HepG2 (cell line): ENCODE measurements around the gene TBC1D22A. TPM values are rescaled to one million over a fixed set of nuclear protein-coding genes. Genes with fewer than 3 reads are reported as not detected.

Source experiments
- ATAC-seq: fragments of 200-7000 bp; cut with Tn5 transposase; 3 replicates; pipeline ENCODE4 v1.9.1; 2020; ENCODE audit warnings: mild to moderate bottlenecking, moderate library complexity
- BruUV-seq: library from RNA; stranded (reverse); fragments of 400-500 nt; replicated peaks from 2 replicates; lab custom pipeline; 2021; lab: Mats Ljungman, UMichigan
- CTCF ChIA-PET: fragments of 300-600 bp; formaldehyde crosslinking; extraction: SDS; loops from one replicate; lab custom pipeline; 2021; ENCODE audit warnings: low total read pairs, inconsistent platforms, low intra/inter-chr PET ratio; lab: Yijun Ruan, JAX
- POLR2A ChIA-PET: fragments of 350-600 bp; sonication (Branson Sonifier 250); formaldehyde crosslinking; loops from one replicate; lab custom pipeline; 2020; ENCODE audit warnings: antibody characterized with exemption, inconsistent platforms; lab: Yijun Ruan, JAX
- DNase-seq: peaks from one replicate; pipeline ENCODE4 v3.0.0-alpha.2; 2015; ENCODE audit warnings: low spot score
- FAIRE-seq: peaks from 3 replicates; lab custom pipeline; 2011; peaks lifted over from hg19 to GRCh38; lab: Jason Lieb, UNC
- H2AFZ ChIP-seq: one replicate; pipeline ENCODE4 v1.6.1; 2011; ENCODE audit warnings: low read length, inconsistent platforms
- H3K27ac ChIP-seq: fragments of 300-600 bp; 3 replicates; pipeline ENCODE4 v1.8.0; 2011; ENCODE audit warnings: mixed run types, mild to moderate bottlenecking, mixed read lengths, low read length, inconsistent platforms; ENCODE audit not compliant: insufficient read depth; ENCODE audit errors: extremely low read length
- H3K27me3 ChIP-seq, 2 experiments: fragments of 200-600 bp in 1 of 2; 2 replicates in 1 of 2; 3 replicates in 1 of 2; pipeline versions ENCODE4 v1.6.0 to v1.8.0; 2011; ENCODE audit warnings: low read length in 2 of 2, mild to moderate bottlenecking in 2 of 2, moderate library complexity in 2 of 2, inconsistent platforms in 1 of 2; ENCODE audit not compliant: insufficient read depth in 2 of 2, control insufficient read depth in 1 of 2
- H3K36me3 ChIP-seq, 2 experiments: fragments of 200-600 bp in 1 of 2; replicated peaks in 1 of 2; 2 replicates in 1 of 2; 3 replicates in 1 of 2; pipeline versions ENCODE4 v1.5.1 to v1.8.0; 2011; ENCODE audit warnings: low read length in 2 of 2, inconsistent platforms in 1 of 2; ENCODE audit not compliant: insufficient read depth in 2 of 2, control insufficient read depth in 1 of 2
- H3K4me1 ChIP-seq: 2 replicates; pipeline ENCODE4 v1.5.1; 2012; ENCODE audit warnings: low read length, inconsistent platforms; ENCODE audit not compliant: insufficient read depth
- H3K4me2 ChIP-seq: 2 replicates; pipeline ENCODE4 v1.6.0; 2011; ENCODE audit warnings: low read depth, low read length, inconsistent platforms
- H3K4me3 ChIP-seq, 3 experiments: fragments of 200-600 bp in 1 of 3; sonication (generic), shearing (Covaris generic) in 1 of 3; replicated peaks in 1 of 3; 2 replicates each; pipeline ENCODE4 v1.5.1; 2011 to 2016; ENCODE audit warnings: low read length in 3 of 3, inconsistent platforms in 2 of 3, low read depth in 2 of 3, mild to moderate bottlenecking in 2 of 3, control low read depth in 1 of 3, mixed read lengths in 1 of 3; ENCODE audit not compliant: insufficient read depth in 1 of 3
- H3K79me2 ChIP-seq: one replicate; pipeline ENCODE4 v1.6.1; 2011; ENCODE audit warnings: low read length, inconsistent platforms; ENCODE audit not compliant: insufficient read depth
- H3K9ac ChIP-seq: 2 replicates; pipeline ENCODE4 v1.6.0; 2011; ENCODE audit warnings: mild to moderate bottlenecking, low read depth, low read length, inconsistent platforms; ENCODE audit not compliant: insufficient read depth
- H3K9me3 ChIP-seq: 2 replicates; pipeline ENCODE4 v1.5.1; 2012; ENCODE audit warnings: mild to moderate bottlenecking, low read length
- H4K20me1 ChIP-seq: 2 replicates; pipeline ENCODE4 v1.6.0; 2011; ENCODE audit warnings: inconsistent platforms, mild to moderate bottlenecking, low read length, moderate library complexity; ENCODE audit not compliant: insufficient read depth
- ATF7 ChIP-seq, 2 experiments: fragments of 450-650 bp in 1 of 2; sonication (generic) in 1 of 2; formaldehyde crosslinking in 1 of 2; IDR thresholded peaks; 2 replicates each; pipeline versions ENCODE4 v1.4.0 to v1.6.1; 2016 to 2020; ENCODE audit warnings: antibody characterized with exemption in 1 of 2, mild to moderate bottlenecking in 1 of 2, missing genetic modification reagents in 1 of 2
- CENPT ChIP-seq: sonication (generic); formaldehyde crosslinking; IDR thresholded peaks from 2 replicates; pipeline ENCODE4 v1.8.0; 2022; ENCODE audit warnings: low read depth, mild to moderate bottlenecking, moderate library complexity, missing genetic modification reagents
- CENPX ChIP-seq: sonication (generic); formaldehyde crosslinking; IDR thresholded peaks from 2 replicates; pipeline ENCODE4 v1.9.0; 2021; ENCODE audit warnings: mild to moderate bottlenecking, missing genetic modification reagents, moderate library complexity
- KDM6A ChIP-seq: IDR thresholded peaks from 2 replicates; pipeline ENCODE4 v1.6.1; 2016; ENCODE audit warnings: low read depth
- MAFF ChIP-seq: IDR thresholded peaks from 2 replicates; pipeline ENCODE4 v1.6.1; 2011; ENCODE audit warnings: low read depth, low read length, improper control_type of control experiment
- MATR3 ChIP-seq: sonication (generic); formaldehyde crosslinking; IDR thresholded peaks from 2 replicates; pipeline ENCODE4 v1.4.0; 2020; ENCODE audit warnings: missing genetic modification reagents
- RELA ChIP-seq: sonication (generic); formaldehyde crosslinking; IDR thresholded peaks from 2 replicates; pipeline ENCODE4 v1.4.0; 2020; ENCODE audit warnings: missing genetic modification reagents
- SNAPC2 ChIP-seq: sonication (generic); formaldehyde crosslinking; IDR thresholded peaks from 2 replicates; pipeline ENCODE4 v1.8.1; 2022; ENCODE audit warnings: mild to moderate bottlenecking, missing genetic modification reagents
- SP1 ChIP-seq, 2 experiments: fragments of 450-650 bp in 1 of 2; sonication (generic) in 1 of 2; formaldehyde crosslinking in 1 of 2; IDR thresholded peaks; 2 replicates each; pipeline versions ENCODE4 v1.4.0 to v1.6.1; 2016 to 2020; ENCODE audit warnings: missing genetic modification reagents in 1 of 2
- XBP1 ChIP-seq: sonication (generic); formaldehyde crosslinking; IDR thresholded peaks from 2 replicates; pipeline ENCODE4 v1.5.0; 2020; ENCODE audit warnings: missing genetic modification reagents
- ZBTB8A ChIP-seq: sonication (generic); formaldehyde crosslinking; IDR thresholded peaks from 2 replicates; pipeline ENCODE4 v1.4.0; 2020; ENCODE audit warnings: mild to moderate bottlenecking, low read depth, missing genetic modification reagents, borderline replicate concordance
- ZNF143 ChIP-seq: sonication (generic); formaldehyde crosslinking; IDR thresholded peaks from 2 replicates; pipeline ENCODE4 v1.4.0; 2020; ENCODE audit warnings: missing genetic modification reagents
- ZZZ3 ChIP-seq: sonication (generic); formaldehyde crosslinking; IDR thresholded peaks from 2 replicates; pipeline ENCODE4 v1.4.0; 2020; ENCODE audit warnings: missing genetic modification reagents, mild to moderate bottlenecking, borderline replicate concordance
- WGBS: methylation state at CpG from one replicate; pipeline ENCODE4 v1.1.6; 2017; ENCODE audit warnings: low lambda C conversion rate; 5-methylcytosine and 5-hydroxymethylcytosine counted together
- in situ Hi-C: cut with HindIII; loops from 2 replicates; pipeline ENCODE4 v1.10.0; 2017; ENCODE audit warnings: low pct_unique_long_range_greater_than_20kb; ENCODE audit not compliant: extremely low pct_ligation_motif_present
- intact Hi-C: fragments of 100-400 bp; cut with micrococcal nuclease; formaldehyde crosslinking; loops from one replicate; pipeline ENCODE4 v1.10.0; 2022; ENCODE audit not compliant: unreplicated experiment
- polyA plus RNA-seq, 8 experiments: library from polyadenylated mRNA; depleted of rRNA in 3 of 8; stranded (reverse) in 7 of 8; unstranded in 1 of 8; fragments of >200 nt; fragmentation: Illumina TruSeq in 4 of 8; extraction: Trizol in 4 of 8; gene quantifications; 2 replicates each; pipeline versions ENCODE4 v1.2.1 to v1.2.3, GENCODE V29; 2011 to 2016; ENCODE audit warnings: low read depth in 4 of 8, missing spikeins in 1 of 8, mixed read lengths in 1 of 8; ENCODE audit not compliant: insufficient read depth in 1 of 8
- total RNA-seq, 5 experiments: library from RNA; depleted of rRNA; stranded (reverse); fragments of >200 nt; fragmentation: Illumina TruSeq; extraction: Trizol; gene quantifications; 2 replicates each; pipeline ENCODE4 v1.2.3, GENCODE V29; 2016; ENCODE audit warnings: low read depth in 1 of 5
- TF ChIP-seq, protein P1 (sequence below): IDR thresholded peaks from 2 replicates; pipeline ENCODE4 v1.6.1; 2016; ENCODE audit warnings: mild to moderate bottlenecking, missing biosample characterization, missing genetic modification reagents
- TF ChIP-seq, protein P2 (sequence below): sonication (generic); formaldehyde crosslinking; IDR thresholded peaks from 2 replicates; pipeline ENCODE4 v1.8.0; 2022; ENCODE audit warnings: missing genetic modification reagents, low read depth, mild to moderate bottlenecking, borderline replicate concordance
- TF ChIP-seq, protein P3 (sequence below), 2 experiments: sonication (generic) in 1 of 2; formaldehyde crosslinking in 1 of 2; IDR thresholded peaks; 2 replicates each; pipeline versions ENCODE4 v1.4.0 to v1.6.1; 2018 to 2020; ENCODE audit warnings: missing genetic modification reagents in 2 of 2, borderline replicate concordance in 1 of 2, low read depth in 1 of 2, mild to moderate bottlenecking in 1 of 2, missing biosample characterization in 1 of 2

Gene TBC1D22A
- total and polyA plus RNA-seq, 2 of the 13 experiments (the other 11 are each of a cell fraction or from before 2014, with no cell fraction given): 17.3 to 18.0 TPM

DNA sequence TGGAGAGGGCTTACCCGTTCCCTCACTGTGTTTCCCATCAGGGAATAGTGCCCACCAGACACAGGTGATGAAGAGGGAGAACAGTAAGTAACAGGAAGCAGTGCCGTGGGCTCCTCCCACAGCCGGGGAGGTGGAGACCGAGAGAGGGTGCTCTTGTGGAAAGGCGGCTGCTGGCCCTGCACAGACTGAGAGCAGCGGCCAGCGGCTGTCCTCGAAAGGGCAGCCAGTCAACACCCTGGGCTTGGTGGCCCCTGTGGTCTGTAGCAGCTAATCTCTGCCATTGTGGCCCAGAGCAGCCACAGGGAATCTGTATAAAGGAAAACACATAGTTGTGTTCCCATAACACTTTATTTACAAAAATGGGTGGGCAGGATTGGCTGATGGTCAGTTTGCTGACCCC is 121.9 kb downstream of the TBC1D22A start (continued):
- no peak for TF ChIP-seq RELA (CRISPR knock-in tag)

DNA sequence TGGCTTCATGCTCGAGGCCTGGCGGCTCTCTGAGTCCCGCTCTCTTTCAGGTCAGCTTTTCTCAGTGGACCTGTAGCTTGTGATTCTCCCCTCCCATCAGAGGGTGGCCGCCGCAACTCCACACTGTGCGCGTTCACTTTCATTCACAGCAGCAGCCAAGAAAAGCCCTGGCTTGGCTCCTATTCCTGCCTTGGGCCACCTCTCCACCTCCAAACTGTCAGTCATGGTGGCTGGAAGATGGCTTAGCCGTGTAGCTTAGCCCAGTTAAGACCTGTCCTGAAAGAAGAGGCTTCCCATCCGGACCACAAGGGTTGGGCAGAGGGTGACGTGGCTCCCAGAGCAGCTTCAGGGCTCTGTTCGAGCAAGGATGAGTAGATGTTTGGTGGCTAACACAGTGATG is 125.5 kb downstream of the TBC1D22A start:
- H3K4me1 ChIP-seq: no peaks in the 10 kb centered on the region
- CTCF ChIA-PET: no interaction called here

More for the DNA sequence above, 125.5 kb downstream of the TBC1D22A start:
- DNase-seq (no peak), FAIRE-seq (no peak), ATAC-seq (no peak)
- intact Hi-C loops (no loop called here), in situ Hi-C loops (no loop called here)
- H3K4me2 ChIP-seq: no peak overlapping the region
- WGBS: 95% methylated on average over 11 of the region's 11 CpGs
- peaks cover 1% of the 10 kb centered on the region for H3K79me2 ChIP-seq
- H3K27ac ChIP-seq: no peak overlapping the region
- no peak overlapping the region for H3K4me3 ChIP-seq
- no peak overlapping the region for H3K9ac ChIP-seq
- no peaks in the 10 kb centered on the region for H4K20me1 ChIP-seq
- H3K27me3 ChIP-seq: no peaks in the 10 kb centered on the region
- no peaks in the 10 kb centered on the region for H3K9me3 ChIP-seq
- no peak overlapping the region for H2AFZ ChIP-seq
- TF ChIP-seq, protein P1, sequence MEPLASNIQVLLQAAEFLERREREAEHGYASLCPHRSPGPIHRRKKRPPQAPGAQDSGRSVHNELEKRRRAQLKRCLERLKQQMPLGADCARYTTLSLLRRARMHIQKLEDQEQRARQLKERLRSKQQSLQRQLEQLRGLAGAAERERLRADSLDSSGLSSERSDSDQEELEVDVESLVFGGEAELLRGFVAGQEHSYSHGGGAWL (CRISPR knock-in tag): no peak
- TF ChIP-seq ATF7 (IDR thresholded peaks at IDR 0.05): no peak
- no peak for TF ChIP-seq ATF7 (CRISPR knock-in tag; IDR thresholded peaks at IDR 0.05)
- no peak for TF ChIP-seq KDM6A (CRISPR knock-in tag)
- TF ChIP-seq MAFF: no peak
- TF ChIP-seq ZBTB8A: no peak
- TF ChIP-seq, protein P2, sequence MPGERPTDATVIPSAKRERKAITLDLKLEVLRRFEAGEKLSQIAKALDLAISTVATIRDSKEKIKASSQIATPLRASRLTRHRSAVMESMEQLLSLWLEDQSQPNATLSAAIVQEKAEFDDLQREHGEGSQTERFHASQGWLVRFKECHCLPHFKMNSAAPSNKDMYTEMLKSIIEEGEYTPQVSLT: no peak
- TF ChIP-seq XBP1 (CRISPR knock-in tag): no peak
- TF ChIP-seq CENPX: no peak
- no peak for TF ChIP-seq MATR3 (CRISPR knock-in tag)
- TF ChIP-seq SP1 (IDR thresholded peaks at IDR 0.05): no peak
- no peak for TF ChIP-seq SP1 (CRISPR knock-in tag; IDR thresholded peaks at IDR 0.05)
- no peak for TF ChIP-seq SNAPC2 (CRISPR knock-in tag)
- TF ChIP-seq ZZZ3 (CRISPR knock-in tag): no peak
- TF ChIP-seq, protein P3, sequence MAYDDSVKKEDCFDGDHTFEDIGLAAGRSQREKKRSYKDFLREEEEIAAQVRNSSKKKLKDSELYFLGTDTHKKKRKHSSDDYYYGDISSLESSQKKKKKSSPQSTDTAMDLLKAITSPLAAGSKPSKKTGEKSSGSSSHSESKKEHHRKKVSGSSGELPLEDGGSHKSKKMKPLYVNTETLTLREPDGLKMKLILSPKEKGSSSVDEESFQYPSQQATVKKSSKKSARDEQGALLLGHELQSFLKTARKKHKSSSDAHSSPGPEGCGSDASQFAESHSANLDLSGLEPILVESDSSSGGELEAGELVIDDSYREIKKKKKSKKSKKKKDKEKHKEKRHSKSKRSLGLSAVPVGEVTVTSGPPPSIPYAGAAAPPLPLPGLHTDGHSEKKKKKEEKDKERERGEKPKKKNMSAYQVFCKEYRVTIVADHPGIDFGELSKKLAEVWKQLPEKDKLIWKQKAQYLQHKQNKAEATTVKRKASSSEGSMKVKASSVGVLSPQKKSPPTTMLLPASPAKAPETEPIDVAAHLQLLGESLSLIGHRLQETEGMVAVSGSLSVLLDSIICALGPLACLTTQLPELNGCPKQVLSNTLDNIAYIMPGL (CRISPR knock-in tag; IDR thresholded peaks at IDR 0.05; ENCODE audit: borderline replicate concordance in 1 of 2, low read depth in 1 of 2): no peak
- no peak for TF ChIP-seq CENPT (CRISPR knock-in tag)
- TF ChIP-seq ZNF143 (CRISPR knock-in tag): no peak
- BruUV-seq: no TSS peak
- POLR2A ChIA-PET: no interaction called here
- H3K36me3 ChIP-seq: peaks cover 12 to 40% of the 10 kb centered on the region in 2 experiments
